Medulla oblongata (tissue), 1 donor: ENCODE results near the gene ARHGAP26.

Experiments used
- DNase-seq: peaks from one replicate; pipeline ENCODE4 v3.0.0-alpha.2; 2015; ENCODE audit errors: extremely low spot score

ARHGAP26 gene

DNA sequence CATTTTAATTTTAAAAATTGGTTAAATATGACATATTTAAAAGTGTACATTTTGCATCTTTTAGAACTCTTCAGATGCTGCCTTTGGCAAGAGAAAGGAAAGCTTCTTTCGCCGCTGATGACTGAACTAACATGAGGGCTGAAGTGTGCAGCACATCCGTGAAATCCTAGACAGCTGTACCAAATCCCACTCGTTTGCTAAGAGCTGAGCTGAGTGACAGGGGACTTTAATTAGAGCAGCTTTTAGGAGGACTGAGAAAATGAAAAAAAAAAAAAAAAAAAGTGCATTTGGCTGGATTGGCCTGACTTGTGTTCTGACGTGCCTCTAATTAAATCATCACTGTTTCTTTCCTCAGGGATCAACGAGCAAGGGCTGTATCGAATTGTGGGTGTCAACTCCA lies 271.3 kb downstream of the ARHGAP26 start:
- no peak for DNase-seq

DNA sequence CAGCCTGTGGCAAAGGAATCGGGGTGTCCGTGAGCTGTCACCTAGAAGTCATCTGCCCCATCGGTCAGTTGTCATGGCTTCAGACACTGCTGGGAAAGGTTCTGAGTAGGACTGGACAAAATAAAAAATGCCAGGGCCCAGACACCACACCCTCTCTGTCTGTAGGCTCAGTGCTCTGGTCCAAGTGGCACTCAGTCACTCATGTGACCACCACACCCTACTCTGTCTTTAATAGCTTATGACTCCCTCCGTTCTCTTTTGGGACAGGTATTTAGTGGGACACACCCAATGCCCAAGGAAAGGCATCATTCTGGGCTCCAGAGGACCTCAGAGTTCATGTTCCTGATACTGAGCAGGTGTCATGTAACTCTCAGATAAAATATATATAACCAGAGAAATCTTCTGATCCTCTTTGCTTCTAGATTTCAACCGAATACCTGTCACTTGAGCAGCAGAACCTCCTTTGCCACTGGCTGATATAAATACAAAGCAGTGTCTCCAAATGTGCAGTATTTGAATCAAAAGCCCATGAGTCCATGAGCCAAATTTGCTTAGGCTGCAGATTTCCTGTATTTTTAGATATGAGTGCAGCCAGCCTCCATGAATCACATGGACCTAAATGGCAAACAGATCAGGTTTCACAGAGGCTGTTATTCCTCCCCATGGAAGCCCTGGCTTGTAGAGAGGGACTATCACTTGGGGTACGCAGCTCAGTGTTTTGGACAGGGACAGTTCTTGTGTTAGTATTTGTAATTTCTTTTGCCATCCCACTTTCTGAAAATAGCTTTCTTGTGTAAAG lies 272.0 kb downstream of the ARHGAP26 start:
- DNase-seq: no peak

DNA sequence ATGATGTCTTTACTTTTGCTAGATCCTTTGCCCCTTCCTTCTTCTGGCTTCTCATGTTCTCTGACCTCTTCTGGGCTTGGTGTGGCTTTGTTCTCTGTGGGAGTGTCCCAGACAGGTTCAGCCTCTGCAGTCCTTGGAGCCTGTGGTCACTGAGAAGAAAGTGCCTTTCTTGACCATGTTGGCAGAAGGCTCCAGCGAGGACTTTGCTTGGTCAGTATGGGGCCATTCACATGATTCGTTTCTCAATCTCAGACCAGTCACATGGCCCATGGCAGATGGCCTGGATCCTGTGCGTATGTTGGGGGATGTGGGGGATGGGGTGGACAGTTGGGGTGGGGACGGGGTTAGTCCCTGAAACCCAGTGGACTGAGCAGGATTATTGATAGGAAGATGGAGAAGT lies 274.1 kb downstream of the ARHGAP26 start:
- DNase-seq: peak; percentile 19

DNA sequence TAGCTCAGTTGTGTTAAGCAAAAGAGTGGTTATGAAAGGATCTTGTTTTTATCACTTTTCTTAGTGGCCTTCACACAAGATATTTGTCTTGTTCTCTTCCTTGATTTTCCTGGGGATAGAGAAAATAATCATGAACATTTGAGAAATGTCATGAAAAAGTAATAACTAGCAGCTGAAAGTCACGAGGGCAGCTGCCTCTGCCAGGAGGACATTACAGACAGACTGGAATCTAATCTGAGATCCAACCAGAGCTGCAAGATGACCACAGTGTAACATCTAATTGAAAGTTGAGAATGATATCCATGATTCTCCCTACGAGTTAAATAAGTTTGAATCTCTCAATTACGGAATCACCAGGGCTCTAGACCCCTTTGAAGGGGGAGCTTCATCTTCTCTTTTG lies 274.9 kb downstream of the ARHGAP26 start:
- DNase-seq: no peak

DNA sequence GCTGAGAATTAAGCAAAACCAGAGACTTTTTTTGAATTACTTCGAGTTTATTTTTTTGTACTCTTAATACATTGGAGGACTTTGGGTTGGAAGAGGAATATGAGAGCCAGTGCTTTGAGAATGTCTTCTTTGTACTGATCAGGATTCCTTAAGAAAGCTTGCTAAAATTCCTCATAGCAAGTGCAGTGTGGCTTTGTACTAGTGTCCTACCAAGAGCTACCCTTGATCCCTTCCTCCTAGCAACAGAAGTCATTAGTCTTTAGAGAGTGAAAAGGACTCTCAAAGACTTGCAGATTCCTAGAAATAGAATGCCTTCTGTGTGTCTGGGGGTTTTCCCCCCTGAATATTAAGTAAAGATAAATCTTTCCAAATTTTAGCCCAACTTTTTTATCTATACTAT lies 276.1 kb downstream of the ARHGAP26 start:
- DNase-seq: peak; percentile 51

DNA sequence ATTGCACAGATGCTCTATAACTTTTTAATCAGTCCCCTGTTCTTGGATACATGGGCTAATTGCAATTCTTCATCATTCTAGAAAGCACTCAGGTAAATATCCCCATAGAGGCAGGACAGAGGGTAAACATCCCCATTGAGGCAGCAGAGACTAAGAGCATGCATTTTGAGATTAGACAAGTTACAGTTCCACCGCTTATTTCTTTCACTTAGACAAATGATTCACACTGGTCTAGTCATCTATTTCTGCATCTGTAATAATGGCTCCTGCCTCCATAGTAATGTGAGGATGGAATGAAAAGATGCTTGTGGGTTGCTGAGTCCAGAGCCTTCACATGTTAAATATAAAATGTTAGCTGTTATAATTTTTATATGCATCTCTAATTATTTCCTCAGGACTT lies 276.9 kb downstream of the ARHGAP26 start:
- DNase-seq: no peak

DNA sequence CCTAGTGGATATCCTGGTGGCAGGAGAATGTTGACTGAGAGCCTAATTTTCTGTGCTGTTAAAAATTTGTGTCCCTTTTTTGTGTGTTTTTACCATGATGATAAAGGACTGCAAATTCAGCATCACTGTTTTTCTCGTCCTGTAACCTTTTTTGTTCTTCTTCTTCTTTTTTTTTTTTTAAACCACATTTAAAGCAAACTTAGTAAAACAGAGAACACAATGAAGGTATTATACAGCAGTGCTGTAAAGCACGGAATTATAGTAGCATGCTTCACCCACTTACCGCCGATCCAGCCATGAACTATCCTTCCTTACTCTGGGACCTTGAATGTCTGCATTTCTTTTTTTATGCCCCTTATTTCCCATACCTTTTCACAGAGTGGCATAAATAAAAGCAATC lies 280.0 kb downstream of the ARHGAP26 start:
- no peak for DNase-seq

DNA sequence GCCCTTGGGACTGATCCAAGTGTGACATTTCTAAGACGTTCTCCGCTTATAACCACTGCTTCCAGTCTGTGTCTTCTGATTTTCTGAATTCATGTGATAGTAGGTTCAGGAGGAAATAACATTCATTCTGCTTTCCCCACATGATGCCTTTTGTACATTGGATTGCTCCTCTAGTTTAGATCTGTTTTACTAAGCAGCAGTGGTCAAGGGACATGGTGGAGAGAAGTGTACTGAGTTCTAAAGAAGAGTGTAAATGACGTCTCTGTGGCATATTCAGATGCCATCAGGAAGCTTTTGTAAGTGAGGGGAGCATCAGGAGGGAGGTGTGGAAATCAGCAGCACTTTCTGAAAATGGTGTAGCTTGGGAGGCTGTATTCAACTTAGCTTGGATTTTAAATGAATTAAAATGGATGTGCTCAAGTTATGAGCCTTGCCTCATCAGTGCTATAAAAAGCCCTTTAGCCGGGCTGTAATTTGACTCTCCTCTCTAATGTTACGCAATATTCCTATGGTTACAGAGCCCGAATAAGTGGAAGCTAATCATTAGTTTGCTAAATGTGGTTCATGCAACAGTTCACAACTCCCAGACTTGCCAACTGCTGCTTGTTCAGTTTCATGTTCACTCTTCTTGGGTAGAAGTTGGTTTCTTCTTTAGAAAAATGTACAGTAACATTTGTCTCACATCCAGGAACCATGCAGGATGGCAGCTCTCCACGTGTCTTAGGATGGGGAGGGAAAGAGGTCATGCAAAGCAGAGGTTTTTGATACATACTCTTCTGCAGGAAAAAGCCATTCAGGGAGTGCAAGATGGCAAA lies 281.3 kb downstream of the ARHGAP26 start:
- peak; percentile 50 for DNase-seq

DNA sequence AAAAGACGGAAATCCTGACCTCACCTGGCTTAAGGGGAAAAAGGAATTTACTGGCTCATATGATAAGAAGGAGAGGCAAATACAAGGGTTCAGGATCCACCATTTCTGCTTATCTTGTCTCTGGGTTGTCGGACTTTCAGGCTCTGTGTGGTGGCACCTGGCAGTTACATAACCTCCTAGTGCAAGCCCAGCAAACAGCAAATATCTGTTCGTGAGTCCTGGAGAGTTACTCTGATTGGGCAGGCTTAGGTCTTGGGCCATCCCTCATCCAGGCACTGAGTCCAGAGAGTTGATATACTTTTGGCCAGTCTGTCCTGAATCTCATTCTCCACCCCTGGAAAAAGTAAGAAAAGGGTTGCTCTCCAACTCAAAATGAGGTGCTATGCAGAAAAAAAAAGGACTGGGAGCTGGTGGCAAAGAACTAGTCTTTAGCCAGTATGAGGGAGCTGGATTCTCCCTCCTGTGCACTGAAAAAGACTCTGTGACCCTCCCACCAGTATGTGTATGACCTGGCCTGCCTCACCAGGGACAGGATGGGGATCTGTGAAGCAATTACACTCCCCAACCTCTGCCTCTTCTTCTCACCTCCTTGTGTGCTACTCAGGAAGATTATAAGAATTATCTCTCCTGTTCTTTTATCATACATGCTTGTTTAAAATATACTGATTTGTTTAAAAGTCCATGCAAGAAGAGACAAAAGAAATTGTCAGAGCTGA lies 282.9 kb downstream of the ARHGAP26 start:
- DNase-seq: no peak

DNA sequence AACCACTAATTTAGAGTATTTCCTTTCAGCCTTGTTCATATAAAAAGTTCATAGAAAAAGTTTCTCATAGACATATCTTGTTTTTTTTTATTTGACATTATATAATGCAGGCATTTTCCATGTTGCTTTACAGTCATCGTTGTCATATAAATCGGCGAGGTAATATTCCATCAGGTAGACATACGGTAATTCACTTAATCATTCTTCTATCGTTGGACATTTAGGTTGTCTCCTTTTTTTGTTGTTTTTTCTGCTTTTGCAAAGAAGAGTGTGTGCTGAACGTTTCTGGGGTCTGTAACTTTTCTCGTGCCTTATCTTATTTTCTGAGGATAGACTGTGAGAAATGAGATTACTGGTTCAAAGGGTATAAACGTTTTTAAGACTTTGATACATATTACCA lies 283.6 kb downstream of the ARHGAP26 start:
- DNase-seq: no peak

DNA sequence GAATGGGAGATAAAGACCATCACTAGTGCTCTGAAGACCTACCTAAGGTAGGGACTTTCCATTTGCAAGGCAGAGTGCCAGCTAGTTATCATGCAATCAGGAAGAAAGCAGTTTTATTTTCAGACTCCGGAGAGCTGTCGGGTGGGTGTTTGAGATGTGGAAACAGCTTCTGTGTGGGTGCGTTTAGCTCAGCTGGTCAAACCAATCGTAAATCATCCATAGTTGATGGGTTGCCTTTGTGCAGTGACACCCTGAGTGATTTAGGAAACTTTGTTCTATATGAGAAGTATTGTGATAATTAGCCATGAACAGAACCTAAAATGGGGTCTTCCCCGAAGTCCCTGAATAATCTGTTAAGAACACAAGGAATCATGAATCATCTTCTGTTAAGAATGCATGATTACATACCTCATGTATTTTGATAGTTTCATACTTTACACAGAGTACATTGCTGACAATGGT lies 284.3 kb downstream of the ARHGAP26 start:
- peak; percentile 29 for DNase-seq

DNA sequence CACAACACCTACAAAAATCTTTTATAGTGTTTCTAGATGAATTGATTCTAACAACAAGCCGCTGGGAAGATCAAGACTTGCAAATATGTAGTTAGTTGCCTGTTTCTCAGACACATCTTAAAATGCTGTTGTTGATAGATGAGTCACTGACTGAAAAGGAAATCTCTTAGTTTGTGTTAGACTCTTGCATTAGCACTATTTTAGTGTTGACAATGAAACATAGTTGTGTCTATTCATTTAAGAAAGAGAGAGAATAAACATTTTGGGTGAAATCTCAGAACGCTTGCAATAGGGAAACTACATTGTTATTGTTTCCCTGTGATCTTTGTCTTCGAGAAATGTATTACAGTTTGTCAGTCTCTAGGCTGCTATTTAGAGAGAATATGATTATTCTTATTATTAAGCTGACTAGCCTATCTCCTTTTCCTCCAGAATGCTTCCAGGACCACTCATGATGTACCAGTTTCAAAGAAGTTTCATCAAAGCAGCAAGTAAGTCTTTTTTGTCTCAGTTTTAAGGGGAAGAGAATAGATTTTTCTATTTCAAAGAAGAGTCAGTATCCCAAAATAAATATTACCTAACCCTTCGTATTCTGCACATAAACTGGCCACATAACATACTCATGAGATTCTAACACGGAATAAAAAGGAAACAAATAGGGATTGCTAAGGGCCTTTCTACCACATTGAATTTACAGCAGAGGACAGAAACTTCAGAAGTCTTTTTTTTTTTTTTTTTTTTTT lies 285.6 kb downstream of the ARHGAP26 start:
- DNase-seq: no peak

DNA sequence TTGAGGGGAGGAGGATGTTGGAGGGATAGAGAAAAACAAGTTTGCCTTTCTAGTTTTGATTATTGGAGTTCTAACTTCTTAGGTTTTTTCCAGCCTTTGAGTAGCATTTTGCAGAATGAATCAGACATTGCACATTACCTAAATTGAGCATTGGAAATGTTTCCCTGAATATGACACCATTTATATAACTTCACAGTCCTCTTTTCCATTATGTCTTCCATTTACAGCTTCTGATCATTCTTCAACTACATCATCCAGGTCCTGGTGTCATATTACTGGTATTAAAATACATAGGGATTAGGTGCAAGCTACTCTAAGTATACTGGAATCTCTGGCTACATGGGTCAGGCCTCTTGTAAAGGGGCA lies 286.1 kb downstream of the ARHGAP26 start:
- no peak for DNase-seq

DNA sequence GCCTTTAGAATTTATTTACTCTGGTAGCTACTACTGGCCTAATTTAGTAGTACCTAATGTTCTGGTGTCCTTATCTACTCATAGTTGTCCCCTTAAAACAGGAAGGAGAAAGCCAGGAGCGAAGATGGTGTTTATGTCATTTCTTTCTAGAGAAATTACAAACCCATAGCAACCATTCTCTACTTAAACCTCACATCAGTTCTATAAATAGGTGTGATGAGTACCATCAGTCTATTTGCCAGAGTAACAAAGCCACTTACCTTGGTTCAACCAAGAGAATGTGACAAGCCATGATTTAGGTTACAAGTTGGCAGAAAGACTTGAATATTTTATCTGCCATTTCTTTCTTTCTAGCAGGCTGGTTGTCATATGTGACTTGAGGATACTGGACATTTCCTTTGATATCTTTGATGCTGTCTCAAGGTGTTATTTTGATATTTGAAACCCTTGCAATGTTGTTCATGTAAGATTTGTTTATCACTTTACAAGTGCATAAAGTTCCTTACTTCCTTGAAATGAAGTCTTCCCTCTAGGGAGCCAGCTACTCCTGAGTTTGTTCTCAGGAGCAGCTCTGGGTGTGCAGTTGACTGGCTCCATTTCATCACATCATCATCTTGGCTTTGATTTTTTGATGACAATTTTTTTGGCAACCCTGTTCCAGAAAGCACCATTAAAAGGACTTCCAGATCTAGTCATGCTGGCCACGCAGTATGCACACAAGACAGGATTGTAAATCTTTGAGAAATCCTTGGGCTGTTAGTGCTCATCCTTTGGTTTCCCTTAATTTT lies 286.8 kb downstream of the ARHGAP26 start:
- no peak for DNase-seq

DNA sequence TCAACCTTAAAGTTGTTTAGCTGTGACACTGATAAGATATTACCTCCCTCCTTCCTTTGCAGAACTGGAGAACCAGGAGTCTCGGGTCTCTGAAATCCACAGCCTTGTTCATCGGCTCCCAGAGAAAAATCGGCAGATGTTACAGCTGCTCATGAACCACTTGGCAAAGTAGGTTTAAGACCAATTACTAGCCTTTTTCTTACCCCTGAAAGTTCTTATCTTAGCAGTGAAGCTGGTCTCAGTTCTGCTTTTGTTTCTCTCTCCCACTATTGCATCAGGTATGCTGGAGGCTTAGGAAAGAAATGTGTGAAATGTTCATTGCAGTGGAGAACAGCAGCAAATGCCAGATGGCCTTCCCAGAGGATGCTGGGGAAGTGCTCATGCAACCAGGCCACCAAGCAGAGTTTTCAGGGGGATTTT lies 287.4 kb downstream of the ARHGAP26 start:
- DNase-seq: peak; percentile 27

DNA sequence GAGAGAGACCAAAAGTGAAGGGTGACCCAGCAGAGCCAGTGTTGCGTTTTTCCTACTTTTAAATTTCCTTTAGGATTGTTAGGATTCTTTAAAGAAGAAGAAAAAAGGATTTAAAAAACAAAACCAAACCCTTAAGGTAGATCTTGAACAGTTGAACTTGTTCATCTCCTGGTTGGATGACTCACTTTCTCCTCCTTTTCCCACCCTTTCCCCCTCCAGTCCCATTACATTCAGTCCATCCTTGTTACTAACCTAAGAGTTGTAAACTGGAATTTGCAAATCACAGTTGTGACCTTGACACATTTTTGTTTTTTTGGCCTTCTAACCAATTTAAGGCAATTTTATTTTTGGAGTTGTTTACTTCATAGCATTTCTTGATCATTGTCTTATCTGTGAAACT lies 289.2 kb downstream of the ARHGAP26 start:
- no peak for DNase-seq

DNA sequence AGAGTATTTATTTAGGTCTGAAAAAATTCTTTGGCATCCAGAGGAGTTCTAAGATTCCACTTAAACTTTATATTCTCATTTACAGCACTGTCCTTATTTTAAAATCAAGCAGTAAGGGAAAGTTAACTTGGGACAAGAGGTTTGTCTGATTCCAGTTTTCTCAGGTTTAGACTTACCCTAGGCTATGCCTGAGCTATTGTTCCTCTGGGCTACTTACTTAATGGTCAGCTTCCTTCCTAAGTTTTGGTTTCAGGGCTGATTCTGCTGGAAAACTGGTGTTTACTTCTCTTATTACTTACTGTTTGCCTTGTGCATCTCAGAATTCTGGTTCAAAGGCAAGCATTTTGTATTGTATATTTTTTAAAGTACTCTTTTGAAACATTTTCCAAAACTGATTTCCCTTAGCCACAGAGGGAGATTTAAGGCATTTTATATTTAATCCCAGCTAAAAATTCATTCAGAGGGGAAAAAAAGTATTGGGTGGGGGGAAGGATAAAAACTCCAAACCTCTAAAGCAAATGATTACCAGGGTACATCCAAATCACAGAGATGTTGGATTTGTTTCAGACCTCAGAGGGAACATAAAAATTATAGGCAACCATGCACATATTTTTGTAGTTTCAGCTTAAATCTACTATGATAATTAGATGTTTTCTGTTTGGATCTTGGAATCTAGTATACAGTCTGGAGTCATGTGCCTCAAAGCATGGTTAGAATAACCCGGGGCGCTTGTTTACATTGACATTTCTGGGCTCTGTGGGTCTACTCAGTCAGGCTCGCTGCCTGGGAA lies 290.0 kb downstream of the ARHGAP26 start:
- peak; percentile 64 for DNase-seq

DNA sequence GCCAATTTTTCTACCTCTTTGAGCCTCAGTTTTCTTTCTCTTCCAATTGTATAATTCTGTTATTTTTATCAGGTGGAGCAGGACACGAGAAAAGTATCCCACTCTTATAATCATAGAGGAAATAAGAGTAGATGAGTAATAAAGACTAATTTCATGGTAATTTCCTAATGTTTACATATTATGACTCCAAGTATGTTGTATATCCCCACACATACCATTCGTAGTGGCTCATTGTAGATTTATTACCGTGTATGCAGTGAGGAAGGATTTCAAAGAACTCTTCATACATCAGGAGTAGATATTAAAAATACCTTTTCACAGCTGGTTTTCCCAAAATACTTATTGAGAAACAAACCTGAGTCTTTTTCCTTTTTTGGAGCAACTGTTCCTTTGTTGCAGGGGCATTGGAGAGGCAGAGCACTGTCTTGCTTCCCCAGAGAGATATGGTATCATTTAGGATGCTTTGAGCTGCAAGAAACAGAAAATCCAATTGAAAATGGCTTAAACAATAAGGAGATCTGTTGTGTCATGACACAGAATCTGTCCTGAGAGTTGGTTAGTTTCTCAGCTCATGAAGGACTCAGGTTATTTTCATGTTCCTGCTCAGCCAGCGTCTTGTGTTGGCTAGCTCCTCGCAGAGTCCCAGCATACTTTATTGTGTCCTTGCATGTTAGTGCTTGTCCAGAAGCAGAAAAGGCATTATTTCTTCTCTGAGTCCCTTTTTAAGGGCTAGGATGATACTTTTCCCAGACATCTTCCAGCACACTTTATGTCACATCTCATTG lies 291.2 kb downstream of the ARHGAP26 start:
- no peak for DNase-seq

DNA sequence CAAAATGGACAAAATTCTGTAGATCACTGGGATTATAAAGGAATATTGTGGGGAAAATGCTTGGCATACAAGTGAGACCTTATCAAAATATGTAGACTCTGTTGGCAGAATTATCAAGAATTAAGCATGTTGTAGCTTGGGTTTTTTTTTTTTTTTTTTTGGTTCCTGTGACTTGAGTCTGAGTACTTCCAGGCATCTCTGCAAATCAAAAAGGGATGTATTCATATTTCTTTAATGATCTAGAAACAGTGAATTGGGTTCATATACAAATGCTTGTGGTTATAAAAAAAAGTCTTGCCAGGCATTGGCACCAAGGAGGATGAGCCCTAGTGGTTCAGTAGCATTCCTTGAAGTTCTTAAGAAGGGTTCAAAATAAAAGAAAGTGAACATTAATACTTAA lies 292.2 kb downstream of the ARHGAP26 start:
- DNase-seq: no peak
